ENCODE measurements around the gene NTRK2.

NTRK2 gene

DNA sequence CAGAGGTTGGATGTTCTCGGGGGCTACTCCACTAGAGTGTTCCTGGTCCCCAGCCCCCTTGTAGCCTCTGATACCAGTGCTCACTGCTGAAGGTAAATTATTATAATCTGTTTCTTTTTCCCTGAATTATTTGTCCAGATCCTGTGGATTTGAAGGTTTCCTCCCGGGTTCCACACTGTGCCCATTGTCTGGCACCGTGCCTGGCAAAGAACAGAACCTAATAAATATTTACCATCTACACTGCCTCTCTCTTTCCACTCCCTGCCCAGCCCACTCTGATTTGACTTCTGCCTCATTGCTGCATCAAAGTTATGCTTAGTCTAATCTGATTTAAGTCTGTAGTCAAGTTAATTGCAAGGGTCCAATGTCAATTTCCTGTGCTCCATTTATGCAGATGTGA, 322.9 kb downstream of the NTRK2 start:
- DNase-seq (ENCODE audit: insufficient read length, low spot score): no peak
- FAIRE-seq: no peak
- TF ChIP-seq PAX5 (IDR thresholded peaks at IDR 0.05; ENCODE audit: insufficient read depth, low read length, severe bottlenecking) (no peak), TAF1 (IDR thresholded peaks at IDR 0.05; ENCODE audit: low read depth, low read length) (no peak), POLR2AphosphoS5 (IDR thresholded peaks at IDR 0.05; ENCODE audit: low read depth, low read length) (no peak), POLR2A (IDR thresholded peaks at IDR 0.05; ENCODE audit: low read depth, low read length) (no peak), POU2F2 (IDR thresholded peaks at IDR 0.05; ENCODE audit: low read depth, low read length) (no peak)

GRCh38 chr9:84993105-84993504, 323.6 kb downstream of the NTRK2 start:
- TF ChIP-seq POLR2AphosphoS5 (IDR thresholded peaks at IDR 0.05; ENCODE audit: low read depth, low read length) (no peak), POU2F2 (IDR thresholded peaks at IDR 0.05; ENCODE audit: low read depth, low read length) (no peak), TAF1 (IDR thresholded peaks at IDR 0.05; ENCODE audit: low read depth, low read length) (no peak), PAX5 (IDR thresholded peaks at IDR 0.05; ENCODE audit: insufficient read depth, low read length, severe bottlenecking) (no peak), POLR2A (IDR thresholded peaks at IDR 0.05; ENCODE audit: low read depth, low read length) (no peak), SPI1 (IDR thresholded peaks at IDR 0.05; ENCODE audit: low read depth, low read length) (no peak)
- FAIRE-seq (no peak), DNase-seq (ENCODE audit: insufficient read length, low spot score) (no peak)

- FAIRE-seq (no peak), DNase-seq (ENCODE audit: insufficient read length, low spot score) (no peak)
- TF ChIP-seq POLR2A (IDR thresholded peaks at IDR 0.05; ENCODE audit: low read depth, low read length): no peak
- TF ChIP-seq PAX5 (IDR thresholded peaks at IDR 0.05; ENCODE audit: insufficient read depth, low read length, severe bottlenecking): no peak
- no peak for TF ChIP-seq POLR2AphosphoS5 (IDR thresholded peaks at IDR 0.05; ENCODE audit: low read depth, low read length)
- no peak for TF ChIP-seq SPI1 (IDR thresholded peaks at IDR 0.05; ENCODE audit: low read depth, low read length)
- TF ChIP-seq TAF1 (IDR thresholded peaks at IDR 0.05; ENCODE audit: low read depth, low read length): no peak
- TF ChIP-seq POU2F2 (IDR thresholded peaks at IDR 0.05; ENCODE audit: low read depth, low read length): no peak
Observed at GRCh38 chr9:84996029-84996428, 326.5 kb downstream of the NTRK2 start.

DNA sequence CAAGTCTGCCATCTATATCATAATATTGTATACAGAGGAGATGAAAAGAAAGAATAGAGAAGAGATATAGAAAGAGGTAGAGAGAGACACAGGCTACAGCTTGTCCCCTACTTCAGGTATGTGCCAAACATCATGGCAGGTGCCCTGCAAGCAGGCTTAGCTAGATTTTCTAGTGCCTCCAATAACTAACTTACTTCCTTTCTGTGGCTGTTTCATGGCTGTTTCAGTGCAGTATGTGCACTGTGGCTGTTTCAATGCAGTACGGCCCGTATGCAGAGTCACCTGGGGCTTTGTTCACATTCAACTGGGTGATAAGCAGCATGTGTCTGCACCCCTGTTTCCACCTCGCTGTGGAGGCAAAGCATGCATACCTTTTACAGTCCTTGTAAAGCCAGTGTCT, 327.2 kb downstream of the NTRK2 start:
- TF ChIP-seq POU2F2 (IDR thresholded peaks at IDR 0.05; ENCODE audit: low read depth, low read length) (no peak), SPI1 (IDR thresholded peaks at IDR 0.05; ENCODE audit: low read depth, low read length) (no peak), POLR2AphosphoS5 (IDR thresholded peaks at IDR 0.05; ENCODE audit: low read depth, low read length) (no peak), POLR2A (IDR thresholded peaks at IDR 0.05; ENCODE audit: low read depth, low read length) (no peak), TAF1 (IDR thresholded peaks at IDR 0.05; ENCODE audit: low read depth, low read length) (no peak), PAX5 (IDR thresholded peaks at IDR 0.05; ENCODE audit: insufficient read depth, low read length, severe bottlenecking) (no peak)
- FAIRE-seq (no peak), DNase-seq (ENCODE audit: insufficient read length, low spot score) (no peak)

- DNase-seq (ENCODE audit: insufficient read length, low spot score): no peak
- FAIRE-seq: no peak
- TF ChIP-seq PAX5 (IDR thresholded peaks at IDR 0.05; ENCODE audit: insufficient read depth, low read length, severe bottlenecking) (no peak), POU2F2 (IDR thresholded peaks at IDR 0.05; ENCODE audit: low read depth, low read length) (no peak), SPI1 (IDR thresholded peaks at IDR 0.05; ENCODE audit: low read depth, low read length) (no peak), POLR2AphosphoS5 (IDR thresholded peaks at IDR 0.05; ENCODE audit: low read depth, low read length) (no peak), TAF1 (IDR thresholded peaks at IDR 0.05; ENCODE audit: low read depth, low read length) (no peak), POLR2A (IDR thresholded peaks at IDR 0.05; ENCODE audit: low read depth, low read length) (no peak)
Observed at GRCh38 chr9:84997472-84997871, 327.9 kb downstream of the NTRK2 start.

DNA sequence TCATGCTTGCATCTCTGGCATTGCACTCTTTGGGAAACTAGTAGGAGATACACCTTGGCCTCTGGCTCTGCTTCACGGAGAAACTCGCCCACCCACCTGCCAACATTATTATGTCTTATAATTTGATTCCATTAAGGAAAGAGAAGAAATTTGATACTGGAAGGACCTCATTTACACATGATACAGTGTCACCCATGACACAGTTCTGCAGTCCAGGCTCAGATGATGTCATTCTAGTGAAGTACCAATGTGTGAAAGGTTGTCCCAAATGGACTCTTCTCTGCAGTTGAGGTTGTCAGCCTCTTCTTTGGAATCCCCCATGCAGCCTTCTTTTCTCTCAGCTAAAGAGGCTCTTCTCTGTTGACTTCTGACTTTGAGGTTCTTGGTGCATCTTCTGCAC, 329.1 kb downstream of the NTRK2 start:
- DNase-seq (ENCODE audit: insufficient read length, low spot score) (no peak), FAIRE-seq (no peak)
- TF ChIP-seq POLR2AphosphoS5 (IDR thresholded peaks at IDR 0.05; ENCODE audit: low read depth, low read length) (no peak), POU2F2 (IDR thresholded peaks at IDR 0.05; ENCODE audit: low read depth, low read length) (no peak)

- TF ChIP-seq POLR2A (IDR thresholded peaks at IDR 0.05; ENCODE audit: low read depth, low read length) (no peak), POLR2AphosphoS5 (IDR thresholded peaks at IDR 0.05; ENCODE audit: low read depth, low read length) (no peak), PAX5 (IDR thresholded peaks at IDR 0.05; ENCODE audit: insufficient read depth, low read length, severe bottlenecking) (no peak), TAF1 (IDR thresholded peaks at IDR 0.05; ENCODE audit: low read depth, low read length) (no peak), POU2F2 (IDR thresholded peaks at IDR 0.05; ENCODE audit: low read depth, low read length) (no peak), SPI1 (IDR thresholded peaks at IDR 0.05; ENCODE audit: low read depth, low read length) (no peak)
- FAIRE-seq (no peak), DNase-seq (ENCODE audit: insufficient read length, low spot score) (no peak)
Observed at GRCh38 chr9:84999788-85000187, 330.3 kb downstream of the NTRK2 start.

- TF ChIP-seq SPI1 (IDR thresholded peaks at IDR 0.05; ENCODE audit: low read depth, low read length) (no peak), TAF1 (IDR thresholded peaks at IDR 0.05; ENCODE audit: low read depth, low read length) (no peak), POU2F2 (IDR thresholded peaks at IDR 0.05; ENCODE audit: low read depth, low read length) (no peak), PAX5 (IDR thresholded peaks at IDR 0.05; ENCODE audit: insufficient read depth, low read length, severe bottlenecking) (no peak), POLR2AphosphoS5 (IDR thresholded peaks at IDR 0.05; ENCODE audit: low read depth, low read length) (no peak), POLR2A (IDR thresholded peaks at IDR 0.05; ENCODE audit: low read depth, low read length) (no peak)
- DNase-seq (ENCODE audit: insufficient read length, low spot score): no peak
- no peak for FAIRE-seq
Observed at GRCh38 chr9:85001925-85002324, 332.4 kb downstream of the NTRK2 start.

DNA sequence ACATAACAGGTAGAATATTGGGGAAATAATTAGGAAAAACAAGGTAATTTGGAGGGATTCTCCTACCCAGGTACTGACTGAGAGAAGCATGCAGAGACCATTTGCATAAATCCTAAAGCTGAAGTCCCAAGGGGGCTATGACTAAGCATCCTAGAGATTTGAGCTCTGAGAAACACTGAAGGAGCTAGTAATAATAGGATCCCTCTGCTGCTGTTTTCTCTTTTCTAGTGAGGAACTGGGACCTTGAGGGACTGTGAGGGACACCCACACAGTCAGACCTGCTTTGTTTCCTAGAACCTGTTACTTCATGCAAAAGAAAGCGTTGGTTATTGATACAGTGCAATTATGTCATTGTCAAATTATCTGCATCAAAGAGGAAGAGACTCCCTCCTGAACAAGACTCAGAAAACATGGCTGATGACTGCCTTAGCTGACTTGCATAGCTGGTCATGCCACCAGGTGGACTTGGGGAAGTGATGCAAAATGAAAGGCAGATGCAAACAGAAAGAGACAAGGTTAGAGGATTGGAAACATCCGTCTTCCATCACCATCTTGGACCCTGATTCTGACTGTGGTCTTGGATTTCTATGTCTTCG, 335.4 kb downstream of the NTRK2 start:
- TF ChIP-seq SPI1 (IDR thresholded peaks at IDR 0.05; ENCODE audit: low read depth, low read length) (peak; percentile 69), POU2F2 (IDR thresholded peaks at IDR 0.05; ENCODE audit: low read depth, low read length) (no peak)
- FAIRE-seq (no peak), DNase-seq (ENCODE audit: insufficient read length, low spot score) (no peak)

GRCh38 chr9:85007748-85008147, 338.2 kb downstream of the NTRK2 start:
- TF ChIP-seq POU2F2 (IDR thresholded peaks at IDR 0.05; ENCODE audit: low read depth, low read length): no peak
- no peak for TF ChIP-seq POLR2AphosphoS5 (IDR thresholded peaks at IDR 0.05; ENCODE audit: low read depth, low read length)
- TF ChIP-seq PAX5 (IDR thresholded peaks at IDR 0.05; ENCODE audit: insufficient read depth, low read length, severe bottlenecking): no peak
- TF ChIP-seq TAF1 (IDR thresholded peaks at IDR 0.05; ENCODE audit: low read depth, low read length): no peak
- no peak for TF ChIP-seq SPI1 (IDR thresholded peaks at IDR 0.05; ENCODE audit: low read depth, low read length)
- TF ChIP-seq POLR2A (IDR thresholded peaks at IDR 0.05; ENCODE audit: low read depth, low read length): no peak
- DNase-seq (ENCODE audit: insufficient read length, low spot score): no peak
- FAIRE-seq: no peak

All from GM12891 (cell line).